ENCODE data around the gene CEBPG.
A peak's percentile ranks its signal among the peaks of the same experiment; 100 is the strongest.

Gene CEBPG

GRCh38 chr19:33373453-33374235 lies at the start of gene CEBPG:
TSS of gene CEBPG (plus strand) at chr19:33373709. CDS start at chr19:33379240, 5,531 bp downstream.
- Histone ChIP-seq H3K4me1 (ENCODE audit: control insufficient read depth, insufficient read depth, low read length) (peaks cover 33% of the 10 kb centered on the region), H3K9me3 (ENCODE audit: control insufficient read depth, insufficient read depth, low read depth, low read length) (no peaks in the 10 kb centered on the region), H3K27me3 (ENCODE audit: control insufficient read depth, insufficient read depth, low read length) (no peaks in the 10 kb centered on the region), H3K27ac (ENCODE audit: low read depth, low read length) (peak within 1 kb of the TSS; percentile 90; the same call in 1 of the 2 replicates), H3K4me3 (ENCODE audit: low read depth, low read length) (peak within 1 kb of the TSS; percentile 95), H3K9ac (ENCODE audit: low read length) (peak within 1 kb of the TSS; percentile 97), H3K36me3 (ENCODE audit: control insufficient read depth, insufficient read depth, low read length) (0 out of 2 replicates have a peak, but pooled peaks cover under 1% of the 10 kb centered on the region)

GRCh38 chr19:33324628-33325027 lies 48.9 kb upstream of the CEBPG start:
- Histone ChIP-seq H3K9ac (ENCODE audit: low read length) (no peak overlapping the region), H3K4me1 (ENCODE audit: control insufficient read depth, insufficient read depth, low read length) (no peaks in the 10 kb centered on the region), H3K4me3 (ENCODE audit: low read depth, low read length) (no peak overlapping the region), H3K9me3 (ENCODE audit: control insufficient read depth, insufficient read depth, low read depth, low read length) (peaks cover 15% of the 10 kb centered on the region; the same call in 1 of the 2 replicates), H3K36me3 (ENCODE audit: control insufficient read depth, insufficient read depth, low read length) (no peaks in the 10 kb centered on the region), H3K27ac (ENCODE audit: low read depth, low read length) (no peak overlapping the region), H3K27me3 (ENCODE audit: control insufficient read depth, insufficient read depth, low read length) (no peaks in the 10 kb centered on the region)

GRCh38 chr19:33325920-33326319 lies 47.6 kb upstream of the CEBPG start:
- peaks cover 15% of the 10 kb centered on the region; the same call in 1 of the 2 replicates for H3K9me3 ChIP-seq (ENCODE audit: control insufficient read depth, insufficient read depth, low read depth, low read length)
- no peaks in the 10 kb centered on the region for H3K36me3 ChIP-seq (ENCODE audit: control insufficient read depth, insufficient read depth, low read length)
- no peaks in the 10 kb centered on the region for H3K4me1 ChIP-seq (ENCODE audit: control insufficient read depth, insufficient read depth, low read length)
- no peak overlapping the region for H3K4me3 ChIP-seq (ENCODE audit: low read depth, low read length)
- no peak overlapping the region for H3K27ac ChIP-seq (ENCODE audit: low read depth, low read length)
- no peaks in the 10 kb centered on the region for H3K27me3 ChIP-seq (ENCODE audit: control insufficient read depth, insufficient read depth, low read length)
- H3K9ac ChIP-seq (ENCODE audit: low read length) = no peak overlapping the region

- Histone ChIP-seq H3K9me3 (ENCODE audit: control insufficient read depth, insufficient read depth, low read depth, low read length) (peaks cover 4% of the 10 kb centered on the region; the same call in 1 of the 2 replicates), H3K9ac (ENCODE audit: low read length) (no peak overlapping the region), H3K36me3 (ENCODE audit: control insufficient read depth, insufficient read depth, low read length) (no peaks in the 10 kb centered on the region), H3K4me3 (ENCODE audit: low read depth, low read length) (no peak overlapping the region), H3K4me1 (ENCODE audit: control insufficient read depth, insufficient read depth, low read length) (no peaks in the 10 kb centered on the region), H3K27ac (ENCODE audit: low read depth, low read length) (no peak overlapping the region), H3K27me3 (ENCODE audit: control insufficient read depth, insufficient read depth, low read length) (no peaks in the 10 kb centered on the region)
Measured at GRCh38 chr19:33329060-33329459, 44.4 kb upstream of the CEBPG start.

GRCh38 chr19:33329736-33330135 lies 43.8 kb upstream of the CEBPG start:
- Histone ChIP-seq H3K27ac (ENCODE audit: low read depth, low read length) (no peak overlapping the region), H3K9me3 (ENCODE audit: control insufficient read depth, insufficient read depth, low read depth, low read length) (peaks cover 4% of the 10 kb centered on the region; the same call in 1 of the 2 replicates), H3K4me1 (ENCODE audit: control insufficient read depth, insufficient read depth, low read length) (no peaks in the 10 kb centered on the region), H3K9ac (ENCODE audit: low read length) (no peak overlapping the region), H3K27me3 (ENCODE audit: control insufficient read depth, insufficient read depth, low read length) (no peaks in the 10 kb centered on the region), H3K36me3 (ENCODE audit: control insufficient read depth, insufficient read depth, low read length) (no peaks in the 10 kb centered on the region), H3K4me3 (ENCODE audit: low read depth, low read length) (no peak overlapping the region)

- Histone ChIP-seq H3K9me3 (ENCODE audit: control insufficient read depth, insufficient read depth, low read depth, low read length) (no peaks in the 10 kb centered on the region), H3K4me1 (ENCODE audit: control insufficient read depth, insufficient read depth, low read length) (no peaks in the 10 kb centered on the region), H3K27me3 (ENCODE audit: control insufficient read depth, insufficient read depth, low read length) (no peaks in the 10 kb centered on the region), H3K27ac (ENCODE audit: low read depth, low read length) (no peak overlapping the region), H3K36me3 (ENCODE audit: control insufficient read depth, insufficient read depth, low read length) (no peaks in the 10 kb centered on the region), H3K9ac (ENCODE audit: low read length) (no peak overlapping the region), H3K4me3 (ENCODE audit: low read depth, low read length) (no peak overlapping the region)
Measured at GRCh38 chr19:33332248-33332647, 41.3 kb upstream of the CEBPG start.

GRCh38 chr19:33333151-33333550 lies 40.4 kb upstream of the CEBPG start:
- no peak overlapping the region for H3K4me3 ChIP-seq (ENCODE audit: low read depth, low read length)

GRCh38 chr19:33333642-33334041 lies 39.9 kb upstream of the CEBPG start:
- Histone ChIP-seq H3K27ac (ENCODE audit: low read depth, low read length) (no peak overlapping the region), H3K27me3 (ENCODE audit: control insufficient read depth, insufficient read depth, low read length) (no peaks in the 10 kb centered on the region), H3K9ac (ENCODE audit: low read length) (no peak overlapping the region), H3K9me3 (ENCODE audit: control insufficient read depth, insufficient read depth, low read depth, low read length) (no peaks in the 10 kb centered on the region), H3K4me1 (ENCODE audit: control insufficient read depth, insufficient read depth, low read length) (no peaks in the 10 kb centered on the region), H3K4me3 (ENCODE audit: low read depth, low read length) (no peak overlapping the region), H3K36me3 (ENCODE audit: control insufficient read depth, insufficient read depth, low read length) (no peaks in the 10 kb centered on the region)

More at GRCh38 chr19:33333151-33333550, 40.4 kb upstream of the CEBPG start:
- H3K36me3 ChIP-seq (ENCODE audit: control insufficient read depth, insufficient read depth, low read length) = no peaks in the 10 kb centered on the region
- no peak overlapping the region for H3K27ac ChIP-seq (ENCODE audit: low read depth, low read length)
- no peaks in the 10 kb centered on the region for H3K4me1 ChIP-seq (ENCODE audit: control insufficient read depth, insufficient read depth, low read length)
- no peaks in the 10 kb centered on the region for H3K27me3 ChIP-seq (ENCODE audit: control insufficient read depth, insufficient read depth, low read length)
- H3K9me3 ChIP-seq (ENCODE audit: control insufficient read depth, insufficient read depth, low read depth, low read length) = no peaks in the 10 kb centered on the region
- H3K9ac ChIP-seq (ENCODE audit: low read length) = no peak overlapping the region

GRCh38 chr19:33334271-33334670 lies 39.2 kb upstream of the CEBPG start:
- no peaks in the 10 kb centered on the region for H3K36me3 ChIP-seq (ENCODE audit: control insufficient read depth, insufficient read depth, low read length)
- no peaks in the 10 kb centered on the region for H3K4me1 ChIP-seq (ENCODE audit: control insufficient read depth, insufficient read depth, low read length)
- H3K9me3 ChIP-seq (ENCODE audit: control insufficient read depth, insufficient read depth, low read depth, low read length) = no peaks in the 10 kb centered on the region
- no peak overlapping the region for H3K27ac ChIP-seq (ENCODE audit: low read depth, low read length)
- H3K27me3 ChIP-seq (ENCODE audit: control insufficient read depth, insufficient read depth, low read length) = no peaks in the 10 kb centered on the region
- H3K4me3 ChIP-seq (ENCODE audit: low read depth, low read length) = no peak overlapping the region
- H3K9ac ChIP-seq (ENCODE audit: low read length) = no peak overlapping the region

GRCh38 chr19:33335446-33335845 lies 38.1 kb upstream of the CEBPG start:
- Histone ChIP-seq H3K36me3 (ENCODE audit: control insufficient read depth, insufficient read depth, low read length) (no peaks in the 10 kb centered on the region), H3K4me1 (ENCODE audit: control insufficient read depth, insufficient read depth, low read length) (no peaks in the 10 kb centered on the region), H3K9ac (ENCODE audit: low read length) (no peak overlapping the region), H3K9me3 (ENCODE audit: control insufficient read depth, insufficient read depth, low read depth, low read length) (no peaks in the 10 kb centered on the region), H3K27me3 (ENCODE audit: control insufficient read depth, insufficient read depth, low read length) (no peaks in the 10 kb centered on the region), H3K4me3 (ENCODE audit: low read depth, low read length) (no peak overlapping the region), H3K27ac (ENCODE audit: low read depth, low read length) (no peak overlapping the region)

All from HUES6 (cell line).